Esophagus (tissue), 2 donors: ENCODE results near the gene MATR3. TPM values are rescaled to one million over a fixed set of nuclear protein-coding genes. Genes with fewer than 3 reads are reported as not detected.

Experiments used
- H3K27ac ChIP-seq, 2 donors: one replicate each; pipeline ENCODE4 v1.5.1; 2013; ENCODE audit warnings: low read depth in 2 of 2, mild to moderate bottlenecking in 2 of 2, inconsistent platforms in 1 of 2, low read length in 1 of 2, moderate library complexity in 1 of 2
- H3K27me3 ChIP-seq, 2 donors: one replicate each; pipeline ENCODE4 v1.6.1; 2013; ENCODE audit warnings: low read length in 2 of 2, control low read depth in 1 of 2, mild to moderate bottlenecking in 1 of 2; ENCODE audit not compliant: insufficient read depth in 2 of 2, control insufficient read depth in 1 of 2
- H3K36me3 ChIP-seq, 2 donors: one replicate each; pipeline ENCODE4 v1.6.1; 2013; ENCODE audit warnings: low read length in 1 of 2; ENCODE audit not compliant: control insufficient read depth in 2 of 2, insufficient read depth in 2 of 2
- H3K4me1 ChIP-seq, 2 donors: one replicate each; pipeline ENCODE4 v1.6.1; 2013; ENCODE audit warnings: low read length in 1 of 2; ENCODE audit not compliant: control insufficient read depth in 2 of 2, insufficient read depth in 2 of 2
- H3K4me3 ChIP-seq, 2 donors: one replicate each; pipeline ENCODE4 v1.5.1; 2013; ENCODE audit warnings: low read length in 2 of 2, mild to moderate bottlenecking in 2 of 2, low read depth in 1 of 2, moderate library complexity in 1 of 2
- H3K9me3 ChIP-seq, 2 donors: one replicate each; pipeline ENCODE4 v1.6.1; 2013; ENCODE audit warnings: mild to moderate bottlenecking in 2 of 2, low read depth in 1 of 2, low read length in 1 of 2, moderate library complexity in 1 of 2; ENCODE audit not compliant: control insufficient read depth in 2 of 2, insufficient read depth in 1 of 2
- WGBS, 2 donors: extraction: QIAGEN DNeasy Blood & Tissue Kit; methylation state at CpG; one replicate each; pipeline ENCODE4 v1.1.7; 2013; 5-methylcytosine and 5-hydroxymethylcytosine counted together
- polyA plus RNA-seq, 2 donors: library from polyadenylated mRNA; stranded (reverse); fragments of 200-250 nt; gene quantifications; one replicate each; pipeline ENCODE4 v1.2.3, GENCODE V29; 2013
- donor health status: healthy with polysubstance abuse.
- donor health status: Bipolar disorder and iron deficiency.

The MATR3 gene
- polyA plus RNA-seq, 2 donors, result 54.3 to 77.2 TPM

- H3K4me3 ChIP-seq, result no peak overlapping the region
- H3K27me3 ChIP-seq, result no peaks in the 10 kb centered on the region
- H3K4me1 ChIP-seq, result no peaks in the 10 kb centered on the region
- 75 to 94% methylated on average over 2 of the region's 2 CpGs for WGBS, 2 donors
- no peak overlapping the region for H3K27ac ChIP-seq
- peaks cover 3 to 11% of the 10 kb centered on the region in 2 donors for H3K36me3 ChIP-seq
- H3K9me3 ChIP-seq, result no peaks in the 10 kb centered on the region
These were observed 70.9 kb downstream of the MATR3 start for GRCh38 chr5:139364466-139364865.

GRCh38 chr5:139368613-139369012, 75.1 kb downstream of the MATR3 start:
- H3K27ac ChIP-seq, result no peak overlapping the region
- H3K27me3 ChIP-seq, result no peaks in the 10 kb centered on the region
- no peaks in the 10 kb centered on the region for H3K9me3 ChIP-seq
- 75 to 81% methylated on average over 2 of the region's 2 CpGs for WGBS, 2 donors
- peaks cover 0 to 2% of the 10 kb centered on the region in 2 donors for H3K4me1 ChIP-seq
- no peak overlapping the region for H3K4me3 ChIP-seq
- H3K36me3 ChIP-seq, result peaks cover 6 to 14% of the 10 kb centered on the region in 2 donors

- Histone ChIP-seq H3K4me3 (no peak overlapping the region), H3K27me3 (no peaks in the 10 kb centered on the region), H3K4me1 (peaks cover 0 to 4% of the 10 kb centered on the region in 2 donors), H3K36me3 (peaks cover 6 to 9% of the 10 kb centered on the region in 2 donors), H3K9me3 (no peaks in the 10 kb centered on the region), H3K27ac (no peak overlapping the region)
- 77 to 81% methylated on average over 1 of the region's 1 CpG for WGBS, 2 donors
These were observed 75.6 kb downstream of the MATR3 start for GRCh38 chr5:139369181-139369580.

- no peaks in the 10 kb centered on the region for H3K9me3 ChIP-seq
- H3K27ac ChIP-seq, result no peak overlapping the region
- 82 to 84% methylated on average over 7 of the region's 7 CpGs for WGBS, 2 donors
- peaks cover 5 to 6% of the 10 kb centered on the region in 2 donors for H3K36me3 ChIP-seq
- H3K4me3 ChIP-seq, result no peak overlapping the region
- peaks cover 0 to 4% of the 10 kb centered on the region in 2 donors for H3K4me1 ChIP-seq
- H3K27me3 ChIP-seq, result no peaks in the 10 kb centered on the region
These were observed 78.2 kb downstream of the MATR3 start for GRCh38 chr5:139371482-139372435.

- H3K4me1 ChIP-seq, result peaks cover 0 to 8% of the 10 kb centered on the region in 2 donors
- no peaks in the 10 kb centered on the region for H3K27me3 ChIP-seq
- H3K4me3 ChIP-seq, result no peak overlapping the region
- peaks cover 3 to 5% of the 10 kb centered on the region in 2 donors for H3K36me3 ChIP-seq
- H3K27ac ChIP-seq, result no peak overlapping the region
- WGBS, 2 donors, result 88 to 96% methylated on average over 2 of the region's 2 CpGs
- H3K9me3 ChIP-seq, result no peaks in the 10 kb centered on the region
These were observed 81.4 kb downstream of the MATR3 start for GRCh38 chr5:139374909-139375308.

- Histone ChIP-seq H3K27ac (no peak overlapping the region), H3K9me3 (no peaks in the 10 kb centered on the region), H3K4me3 (no peak overlapping the region), H3K36me3 (peaks cover 3 to 5% of the 10 kb centered on the region in 2 donors), H3K27me3 (no peaks in the 10 kb centered on the region), H3K4me1 (peaks cover 0 to 8% of the 10 kb centered on the region in 2 donors)
- 93% methylated on average over 7 of the region's 7 CpGs for WGBS, 2 donors
These were observed 82.8 kb downstream of the MATR3 start for GRCh38 chr5:139376364-139376763.

GRCh38 chr5:139377226-139377625, 83.7 kb downstream of the MATR3 start:
- 85 to 86% methylated on average over 3 of the region's 3 CpGs for WGBS, 2 donors
- Histone ChIP-seq H3K27ac (no peak overlapping the region), H3K9me3 (no peaks in the 10 kb centered on the region), H3K4me1 (peaks cover 0 to 11% of the 10 kb centered on the region in 2 donors), H3K36me3 (peaks cover 0 to 4% of the 10 kb centered on the region in 2 donors), H3K27me3 (no peaks in the 10 kb centered on the region), H3K4me3 (no peak overlapping the region)

GRCh38 chr5:139378101-139378825, 84.7 kb downstream of the MATR3 start:
- Histone ChIP-seq H3K27me3 (no peaks in the 10 kb centered on the region), H3K4me1 (peaks cover 0 to 11% of the 10 kb centered on the region in 2 donors), H3K4me3 (no peak overlapping the region), H3K9me3 (no peaks in the 10 kb centered on the region), H3K36me3 (peaks cover 0 to 4% of the 10 kb centered on the region in 2 donors), H3K27ac (no peak overlapping the region)
- 68 to 71% methylated on average over 43 to 47 of the region's 47 CpGs for WGBS, 2 donors

- Histone ChIP-seq H3K9me3 (no peaks in the 10 kb centered on the region), H3K4me3 (no peak overlapping the region), H3K4me1 (peaks cover under 1 to 7% of the 10 kb centered on the region in 2 donors), H3K27ac (no peak overlapping the region), H3K36me3 (peaks cover 0 to 4% of the 10 kb centered on the region in 2 donors), H3K27me3 (no peaks in the 10 kb centered on the region)
- 63 to 71% methylated on average over 13 of the region's 13 CpGs for WGBS, 2 donors
These were observed 85.4 kb downstream of the MATR3 start for GRCh38 chr5:139378941-139379361.
